ENCODE results near the gene POR. TPM values are rescaled to one million over a fixed set of nuclear protein-coding genes. Genes with fewer than 3 reads are reported as not detected.
A peak's percentile ranks its signal among the peaks of the same experiment; 100 is the strongest.

The POR gene
- total and polyA plus RNA-seq, 12 donors: 268 to 1,301 (median 597) TPM

DNA sequence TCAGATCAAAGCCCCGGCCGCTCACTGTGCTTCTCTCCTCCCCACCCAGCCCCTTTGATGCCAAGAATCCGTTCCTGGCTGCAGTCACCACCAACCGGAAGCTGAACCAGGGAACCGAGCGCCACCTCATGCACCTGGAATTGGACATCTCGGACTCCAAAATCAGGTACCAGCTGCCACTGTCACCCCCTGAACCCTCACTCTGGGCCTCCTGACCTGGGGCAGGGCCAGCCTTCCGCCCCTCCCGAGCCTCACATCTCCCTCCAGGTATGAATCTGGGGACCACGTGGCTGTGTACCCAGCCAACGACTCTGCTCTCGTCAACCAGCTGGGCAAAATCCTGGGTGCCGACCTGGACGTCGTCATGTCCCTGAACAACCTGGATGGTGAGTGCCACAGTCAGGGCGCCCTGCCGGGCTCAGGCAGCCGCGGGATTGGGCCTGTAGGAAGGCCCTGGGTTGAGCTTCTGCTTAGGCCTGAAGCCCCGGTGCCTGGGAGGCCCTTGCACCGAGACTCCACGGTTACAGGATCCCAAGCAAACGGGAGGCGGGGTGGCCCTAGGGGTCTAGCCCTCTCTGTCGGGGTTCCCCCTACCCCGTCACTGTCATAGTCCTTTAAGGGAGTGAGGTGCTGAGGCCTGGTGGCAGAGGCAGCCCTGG, 68.6 kb downstream of the POR start:
- peaks cover 0 to 89% of the 10 kb centered on the region in 2 donors for H3K36me3 ChIP-seq (replicated peaks in 1 of 2)
- WGBS, 4 donors: 69 to 73% (median 72%) methylated on average over 8 to 26 of the region's 26 CpGs
- H3K4me1 ChIP-seq (replicated peaks in 1 of 2): peaks cover 31 to 67% of the 10 kb centered on the region in 2 donors
- no peak for TF ChIP-seq POLR2A (IDR thresholded peaks at IDR 0.05)
- TF ChIP-seq, protein P1, sequence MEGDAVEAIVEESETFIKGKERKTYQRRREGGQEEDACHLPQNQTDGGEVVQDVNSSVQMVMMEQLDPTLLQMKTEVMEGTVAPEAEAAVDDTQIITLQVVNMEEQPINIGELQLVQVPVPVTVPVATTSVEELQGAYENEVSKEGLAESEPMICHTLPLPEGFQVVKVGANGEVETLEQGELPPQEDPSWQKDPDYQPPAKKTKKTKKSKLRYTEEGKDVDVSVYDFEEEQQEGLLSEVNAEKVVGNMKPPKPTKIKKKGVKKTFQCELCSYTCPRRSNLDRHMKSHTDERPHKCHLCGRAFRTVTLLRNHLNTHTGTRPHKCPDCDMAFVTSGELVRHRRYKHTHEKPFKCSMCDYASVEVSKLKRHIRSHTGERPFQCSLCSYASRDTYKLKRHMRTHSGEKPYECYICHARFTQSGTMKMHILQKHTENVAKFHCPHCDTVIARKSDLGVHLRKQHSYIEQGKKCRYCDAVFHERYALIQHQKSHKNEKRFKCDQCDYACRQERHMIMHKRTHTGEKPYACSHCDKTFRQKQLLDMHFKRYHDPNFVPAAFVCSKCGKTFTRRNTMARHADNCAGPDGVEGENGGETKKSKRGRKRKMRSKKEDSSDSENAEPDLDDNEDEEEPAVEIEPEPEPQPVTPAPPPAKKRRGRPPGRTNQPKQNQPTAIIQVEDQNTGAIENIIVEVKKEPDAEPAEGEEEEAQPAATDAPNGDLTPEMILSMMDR (IDR thresholded peaks at IDR 0.05): no peak
- no peak overlapping the region for H3K4me3 ChIP-seq
- H3K27me3 ChIP-seq: no peaks in the 10 kb centered on the region
- peak in 5 of 7 donors; percentile 39 to 74 (median 55) for DNase-seq
- intact Hi-C loops (cut with DNase I): no loop called here
- peak overlapping the region; percentile 46 to 97 (median 85) for H3K27ac ChIP-seq
- H3K9me3 ChIP-seq (replicated peaks in 1 of 3): no peaks in the 10 kb centered on the region

DNA sequence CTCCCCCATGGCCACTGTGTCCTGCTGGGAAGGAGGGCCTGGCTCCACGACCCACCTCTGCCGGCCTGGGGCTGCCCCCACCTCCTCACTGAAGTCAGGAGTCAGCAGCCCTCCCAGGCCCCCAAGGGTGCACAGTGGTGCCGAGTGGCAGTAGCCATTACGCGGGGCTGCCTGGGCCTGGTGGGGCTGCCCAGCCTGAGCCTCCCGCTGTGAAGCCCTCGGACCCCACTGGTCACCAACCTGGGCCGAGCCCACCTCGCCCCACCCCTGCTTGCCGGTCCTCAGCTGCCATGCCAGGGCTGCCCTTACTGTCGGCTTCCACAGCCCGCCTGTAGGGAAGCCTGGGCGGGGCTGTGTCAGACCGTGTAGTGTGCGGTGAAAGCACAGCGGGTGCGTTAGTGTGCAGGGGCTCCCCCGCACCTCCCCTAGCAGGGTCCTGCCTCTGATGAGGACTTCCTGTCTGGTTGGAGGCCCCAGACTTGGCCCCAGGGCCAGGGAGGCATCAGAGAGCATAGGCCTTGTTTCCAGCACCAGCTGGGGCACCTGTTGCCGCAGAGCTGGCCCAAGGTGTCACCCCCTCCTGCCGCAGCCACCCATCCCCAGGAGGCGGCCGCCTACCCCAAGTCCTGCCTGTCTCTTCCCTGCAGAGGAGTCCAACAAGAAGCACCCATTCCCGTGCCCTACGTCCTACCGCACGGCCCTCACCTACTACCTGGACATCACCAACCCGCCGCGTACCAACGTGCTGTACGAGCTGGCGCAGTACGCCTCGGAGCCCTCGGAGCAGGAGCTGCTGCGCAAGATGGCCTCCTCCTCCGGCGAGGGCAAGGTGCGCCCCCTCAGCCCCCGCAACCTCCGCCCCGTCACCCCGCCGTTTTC, 69.4 kb downstream of the POR start:
- TF ChIP-seq, protein P1 (IDR thresholded peaks at IDR 0.05): no peak
- no peak for TF ChIP-seq POLR2A (IDR thresholded peaks at IDR 0.05)
- intact Hi-C loops (cut with DNase I): loop anchor here in 1 of 2 donors (5.0 kb wide), 1 partner anchor 67 kb away; the partner anchor contains the start of gene POR
- H3K27me3 ChIP-seq: no peaks in the 10 kb centered on the region
- WGBS, 4 donors: 86 to 93% (median 90%) methylated on average over 9 to 44 of the region's 44 CpGs
- H3K4me3 ChIP-seq: no peak overlapping the region
- H3K9me3 ChIP-seq (replicated peaks in 1 of 3): no peaks in the 10 kb centered on the region
- peak overlapping the region; percentile 81 to 97 (median 87) for H3K27ac ChIP-seq
- peak in 4 of 7 donors; percentile 32 to 60 (median 46) for DNase-seq
- peaks cover 0 to 89% of the 10 kb centered on the region in 2 donors for H3K36me3 ChIP-seq (replicated peaks in 1 of 2)
- H3K4me1 ChIP-seq (replicated peaks in 1 of 2): peaks cover 28 to 59% of the 10 kb centered on the region in 2 donors

DNA sequence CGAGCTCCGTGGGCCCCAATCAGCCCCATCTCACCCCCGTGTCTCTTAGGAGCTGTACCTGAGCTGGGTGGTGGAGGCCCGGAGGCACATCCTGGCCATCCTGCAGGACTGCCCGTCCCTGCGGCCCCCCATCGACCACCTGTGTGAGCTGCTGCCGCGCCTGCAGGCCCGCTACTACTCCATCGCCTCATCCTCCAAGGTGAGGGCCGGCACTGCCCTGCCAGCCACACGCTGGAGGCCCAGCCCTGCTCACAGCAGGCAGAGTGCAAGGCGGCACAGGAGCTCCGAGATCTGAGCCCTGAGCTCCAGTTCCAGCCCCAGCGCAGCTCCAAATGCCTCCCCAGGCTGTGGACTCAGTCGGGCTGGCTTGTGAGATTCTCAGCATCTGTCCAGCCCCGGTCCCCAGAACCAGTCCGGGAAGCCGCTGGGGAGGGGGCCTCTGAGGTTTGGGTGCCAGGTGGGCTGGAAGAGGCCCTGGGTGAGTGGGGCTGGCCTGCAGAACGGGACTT, 70.1 kb downstream of the POR start:
- no peaks in the 10 kb centered on the region for H3K9me3 ChIP-seq (replicated peaks in 1 of 3)
- peaks cover 32 to 59% of the 10 kb centered on the region in 2 donors for H3K4me1 ChIP-seq (replicated peaks in 1 of 2)
- DNase-seq: peak in 2 of 7 donors; percentile 52 to 55
- TF ChIP-seq, protein P1 (IDR thresholded peaks at IDR 0.05): no peak
- TF ChIP-seq POLR2A (IDR thresholded peaks at IDR 0.05): no peak
- 51 to 74% (median 58%) methylated on average over 7 to 21 of the region's 21 CpGs for WGBS, 4 donors
- H3K4me3 ChIP-seq: no peak overlapping the region
- intact Hi-C loops (cut with DNase I): loop anchor here in 1 of 2 donors (5.0 kb wide), 1 partner anchor 68 kb away; the partner anchor contains the start of gene POR
- peaks cover 0 to 82% of the 10 kb centered on the region in 2 donors for H3K36me3 ChIP-seq (replicated peaks in 1 of 2)
- no peaks in the 10 kb centered on the region for H3K27me3 ChIP-seq
- peak overlapping the region; percentile 81 to 97 (median 87) for H3K27ac ChIP-seq

All from adrenal gland (tissue), 12 donors.